ENCODE results near the gene SYNRG. TPM values are rescaled to one million over a fixed set of nuclear protein-coding genes. Genes with fewer than 3 reads are reported as not detected.

The SYNRG gene
- total RNA-seq, 1 experiment from 2014 or later: 9.7 TPM

- POLR2A ChIA-PET (ENCODE audit: unreplicated experiment): no interaction called here
- Histone ChIP-seq H3K4me2 (ENCODE audit: low read length) (no peak overlapping the region), H3K4me1 (ENCODE audit: insufficient read depth, low read length) (no peaks in the 10 kb centered on the region), H4K20me1 (ENCODE audit: low read length) (peaks cover 5% of the 10 kb centered on the region; the same call in 1 of the 2 replicates), H2AFZ (ENCODE audit: low read length) (no peak overlapping the region), H3K79me2 (ENCODE audit: low read length) (peaks cover 87% of the 10 kb centered on the region), H3K27me3 (ENCODE audit: low read length) (no peaks in the 10 kb centered on the region), H3K9me2 (replicated peaks; ENCODE audit: low read length) (no peaks in the 10 kb centered on the region), H3K4me3 (ENCODE audit: low read length) (no peak overlapping the region), H3K9me3 (ENCODE audit: low read length) (no peaks in the 10 kb centered on the region), H3K36me3 (ENCODE audit: low read depth, low read length) (no peaks in the 10 kb centered on the region), H3K9ac (ENCODE audit: low read length) (no peak overlapping the region), H3K27ac (ENCODE audit: low read length) (no peak overlapping the region), H3F3A (ENCODE audit: low read length, unreplicated experiment) (no peaks in the 10 kb centered on the region)
- CTCF ChIA-PET: no interaction called here
- intact Hi-C loops (cut with micrococcal nuclease): no loop called here
- ATAC-seq: no peak
- DNase-seq: no peak
- no peak for TF ChIP-seq EZH2phosphoT487 (IDR thresholded peaks at IDR 0.05; ENCODE audit: borderline replicate concordance, low read length)
- TF ChIP-seq CTCF (conservative IDR thresholded peaks at IDR 0.05; ENCODE audit: low read depth, low read length): no peak
- TF ChIP-seq EZH2 (IDR thresholded peaks at IDR 0.05; ENCODE audit: low read length, unreplicated experiment): no peak
- BruUV-seq (replicated peaks): no TSS peak
These were observed 103.9 kb downstream of the SYNRG start for GRCh38 chr17:37505333-37505732.

GRCh38 chr17:37503148-37503547 lies 106.1 kb downstream of the SYNRG start:
- ATAC-seq: no peak
- no peak for TF ChIP-seq CTCF (conservative IDR thresholded peaks at IDR 0.05; ENCODE audit: low read depth, low read length)
- TF ChIP-seq EZH2phosphoT487 (IDR thresholded peaks at IDR 0.05; ENCODE audit: borderline replicate concordance, low read length): no peak
- no peak for TF ChIP-seq EZH2 (IDR thresholded peaks at IDR 0.05; ENCODE audit: low read length, unreplicated experiment)
- no peak overlapping the region for H3K4me3 ChIP-seq (ENCODE audit: low read length)
- no peaks in the 10 kb centered on the region; the same call in 1 of the 2 replicates for H4K20me1 ChIP-seq (ENCODE audit: low read length)
- H2AFZ ChIP-seq (ENCODE audit: low read length): no peak overlapping the region
- no peak overlapping the region for H3K4me2 ChIP-seq (ENCODE audit: low read length)
- H3K27me3 ChIP-seq (ENCODE audit: low read length): no peaks in the 10 kb centered on the region
- H3K9me2 ChIP-seq (replicated peaks; ENCODE audit: low read length): no peaks in the 10 kb centered on the region
- no peaks in the 10 kb centered on the region for H3K36me3 ChIP-seq (ENCODE audit: low read depth, low read length)
- H3K9me3 ChIP-seq (ENCODE audit: low read length): no peaks in the 10 kb centered on the region
- ChIA-PET POLR2A (ENCODE audit: unreplicated experiment) (no interaction called here), CTCF (no interaction called here)
- no peaks in the 10 kb centered on the region for H3F3A ChIP-seq (ENCODE audit: low read length, unreplicated experiment)
- intact Hi-C loops (cut with micrococcal nuclease): no loop called here
- no peak overlapping the region for H3K9ac ChIP-seq (ENCODE audit: low read length)
- H3K27ac ChIP-seq (ENCODE audit: low read length): no peak overlapping the region
- no TSS peak for BruUV-seq (replicated peaks)
- H3K79me2 ChIP-seq (ENCODE audit: low read length): peaks cover 99% of the 10 kb centered on the region
- no peaks in the 10 kb centered on the region for H3K4me1 ChIP-seq (ENCODE audit: insufficient read depth, low read length)
- no peak for DNase-seq

- TF ChIP-seq EZH2 (IDR thresholded peaks at IDR 0.05; ENCODE audit: low read length, unreplicated experiment): no peak
- TF ChIP-seq CTCF (conservative IDR thresholded peaks at IDR 0.05; ENCODE audit: low read depth, low read length): no peak
- no peak for TF ChIP-seq EZH2phosphoT487 (IDR thresholded peaks at IDR 0.05; ENCODE audit: borderline replicate concordance, low read length)
- Histone ChIP-seq H4K20me1 (ENCODE audit: low read length) (no peaks in the 10 kb centered on the region; the same call in 1 of the 2 replicates), H3K79me2 (ENCODE audit: low read length) (peaks cover 99% of the 10 kb centered on the region), H3K4me1 (ENCODE audit: insufficient read depth, low read length) (no peaks in the 10 kb centered on the region), H3K4me2 (ENCODE audit: low read length) (no peak overlapping the region), H3K36me3 (ENCODE audit: low read depth, low read length) (no peaks in the 10 kb centered on the region), H2AFZ (ENCODE audit: low read length) (no peak overlapping the region), H3K9ac (ENCODE audit: low read length) (no peak overlapping the region), H3K9me2 (replicated peaks; ENCODE audit: low read length) (no peaks in the 10 kb centered on the region), H3K9me3 (ENCODE audit: low read length) (no peaks in the 10 kb centered on the region), H3F3A (ENCODE audit: low read length, unreplicated experiment) (no peaks in the 10 kb centered on the region), H3K27ac (ENCODE audit: low read length) (no peak overlapping the region), H3K4me3 (ENCODE audit: low read length) (no peak overlapping the region), H3K27me3 (ENCODE audit: low read length) (no peaks in the 10 kb centered on the region)
- ChIA-PET CTCF (no interaction called here), POLR2A (ENCODE audit: unreplicated experiment) (no interaction called here)
- intact Hi-C loops (cut with micrococcal nuclease): no loop called here
- no TSS peak for BruUV-seq (replicated peaks)
- no peak for ATAC-seq
- no peak for DNase-seq
These were observed 106.9 kb downstream of the SYNRG start for GRCh38 chr17:37502009-37502936.
